GM19463 (cell line): ENCODE data around the gene NUDT21.
"Not testable (repeated sequence)": the region's sequence is repeated elsewhere in the genome, so short reads cannot be mapped to it uniquely, and the experiment has no call there.

Source experiments
- ATAC-seq: cut with Tn5 transposase; IDR thresholded peaks from one replicate; pipeline ENCODE4 v1.9.1; 2021; ENCODE audit warnings: mild to moderate bottlenecking, moderate library complexity; ENCODE audit not compliant: unreplicated experiment

Gene NUDT21

DNA sequence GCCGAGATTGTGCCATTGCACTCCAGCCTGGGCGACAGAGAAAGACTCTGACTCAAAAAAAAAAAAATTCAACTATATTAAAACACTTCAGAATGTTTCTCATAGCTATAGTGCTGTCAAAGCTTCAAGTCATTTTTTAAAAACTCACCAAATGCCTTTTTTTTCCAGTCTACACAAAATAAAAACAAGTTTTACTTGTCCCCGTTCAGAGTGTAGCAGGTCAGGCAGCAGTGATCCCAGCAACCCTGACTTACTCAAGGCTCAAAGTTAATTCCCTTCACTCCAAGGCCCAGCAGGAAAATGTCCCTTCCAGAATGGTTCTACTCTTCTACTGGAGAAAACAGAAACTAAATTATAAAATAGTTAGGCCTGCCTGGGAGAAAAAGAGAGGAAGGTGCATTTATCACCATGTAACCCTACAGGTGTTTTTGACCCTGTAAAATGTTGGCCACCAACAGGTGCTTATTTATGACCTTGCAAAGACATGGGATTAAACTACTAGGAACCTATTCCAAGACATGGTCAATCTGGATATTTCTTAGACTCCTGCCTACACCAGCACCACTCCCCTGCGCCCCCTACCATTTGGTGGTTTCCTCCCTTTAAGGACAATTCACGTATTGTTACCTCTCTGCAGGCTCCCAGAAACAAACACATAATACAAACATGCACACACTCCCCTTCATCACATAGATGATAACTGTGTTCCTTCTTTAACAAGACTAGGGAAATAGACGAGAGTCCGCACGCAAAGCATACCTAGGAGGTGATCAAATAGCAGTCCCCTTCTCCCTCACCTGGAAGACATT is 31.2 kb downstream of the NUDT21 start:
- no peak for ATAC-seq

DNA sequence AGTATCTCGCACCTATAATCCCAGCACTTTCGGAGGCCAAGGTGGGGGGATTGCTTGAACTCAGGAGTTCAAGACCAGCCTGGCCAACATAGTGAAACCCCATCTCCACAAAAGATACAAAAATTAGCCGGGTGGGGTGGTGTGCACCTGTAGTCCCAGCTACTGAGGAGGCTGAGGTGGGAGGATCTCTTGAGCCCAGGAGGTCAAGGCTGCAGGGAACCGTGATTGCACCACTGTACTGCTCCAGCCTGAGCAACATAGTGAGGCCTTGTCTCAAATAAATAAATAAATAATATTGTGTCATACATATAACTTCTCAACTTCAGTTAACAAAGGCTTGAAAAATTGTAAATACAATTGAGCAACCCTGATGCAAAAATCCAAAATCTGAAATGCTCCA is 34.0 kb downstream of the NUDT21 start:
- no peak for ATAC-seq

DNA sequence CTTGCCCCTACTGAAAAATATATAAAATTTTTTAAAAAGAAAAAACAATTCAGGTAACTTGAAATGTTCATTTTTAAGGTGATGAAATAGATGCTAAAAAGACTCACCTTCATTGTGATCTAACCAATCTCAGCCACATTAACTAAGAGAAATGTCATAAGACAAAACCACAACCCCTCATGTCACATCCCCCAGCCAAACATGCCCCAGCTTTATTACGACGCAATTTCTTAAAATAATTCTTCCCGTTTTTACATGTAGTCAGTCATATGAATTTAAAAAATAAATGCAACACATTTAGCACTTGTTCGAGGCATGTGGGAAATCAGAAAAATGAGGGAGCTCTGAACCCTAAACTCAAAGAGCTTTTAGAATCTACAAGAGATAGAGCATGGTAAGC is 35.3 kb downstream of the NUDT21 start:
- ATAC-seq: no peak

DNA sequence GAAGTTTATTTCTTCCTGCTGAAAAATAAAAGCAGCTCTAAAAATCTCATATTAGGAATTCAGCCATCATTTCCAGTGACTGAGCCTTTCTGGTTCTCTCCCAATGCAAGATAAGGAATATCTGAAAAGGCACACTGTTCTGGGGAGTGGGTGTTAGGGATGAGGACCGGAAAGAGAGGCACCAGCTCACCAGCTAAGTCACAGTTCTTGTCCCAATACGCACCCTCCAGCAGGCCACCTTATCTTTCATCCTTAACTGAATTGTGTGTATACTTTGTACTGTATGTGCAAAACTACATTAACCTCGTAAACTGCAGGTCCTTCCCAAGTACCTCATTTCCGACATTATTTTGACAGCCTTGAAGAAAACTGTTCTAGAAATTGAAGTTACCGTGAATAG is 36.8 kb downstream of the NUDT21 start:
- no peak for ATAC-seq

DNA sequence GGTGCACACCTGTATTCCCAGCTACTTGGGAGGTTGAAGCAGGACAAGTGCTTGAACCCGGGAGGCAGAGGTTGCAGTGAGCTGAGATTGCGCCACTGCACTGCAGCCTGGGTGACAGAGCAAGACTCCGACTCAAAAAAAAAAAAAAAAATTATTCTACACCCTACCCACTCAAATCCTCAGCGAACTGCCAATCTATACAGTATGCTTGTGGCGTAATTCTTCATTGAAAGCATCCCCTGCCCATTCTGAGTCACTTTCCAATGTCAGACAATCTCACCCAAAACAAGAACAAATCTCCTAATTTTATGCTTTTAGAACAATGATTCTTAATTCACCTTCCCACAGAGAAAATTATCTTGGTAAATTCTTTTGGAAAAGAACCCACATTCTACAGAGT is 37.8 kb downstream of the NUDT21 start:
- no peak for ATAC-seq

DNA sequence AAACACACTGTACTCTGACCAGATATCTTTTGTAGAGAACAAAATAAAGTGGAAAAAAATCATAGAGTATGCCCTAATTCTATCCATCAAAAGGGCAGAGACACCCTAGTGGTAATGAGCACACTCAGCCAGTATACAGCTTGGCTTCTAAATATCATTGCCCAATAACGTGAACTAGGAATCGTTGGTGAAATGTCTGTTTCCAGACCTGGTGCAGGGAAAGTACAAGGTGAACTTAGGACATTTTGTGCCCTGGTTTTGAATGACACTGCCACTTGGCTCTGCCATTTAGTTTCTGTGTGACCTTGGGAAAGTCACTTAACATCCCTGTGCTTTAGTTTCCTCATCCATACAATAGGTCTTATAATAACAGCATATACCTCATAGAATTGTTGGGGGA is 39.5 kb downstream of the NUDT21 start:
- ATAC-seq: no peak

DNA sequence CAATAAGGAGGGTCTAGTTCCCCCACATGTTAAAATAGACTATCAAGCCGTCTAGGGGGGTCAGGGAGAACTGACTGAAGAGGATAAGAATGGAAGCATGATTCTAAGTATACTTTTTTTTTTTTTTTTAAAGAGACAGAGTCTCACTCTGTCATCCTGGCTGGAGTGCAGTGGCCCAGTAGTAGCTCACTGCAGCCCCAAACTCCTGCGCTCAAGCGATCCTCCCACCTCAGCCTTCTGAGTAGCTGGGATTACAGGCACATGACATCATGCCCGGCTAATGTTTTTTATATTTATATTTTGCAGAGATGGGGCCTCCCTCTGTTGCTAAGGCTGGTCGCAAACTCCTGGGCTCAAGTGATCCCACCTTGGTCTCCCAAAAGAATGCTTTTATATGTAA is 40.0 kb downstream of the NUDT21 start:
- no peak for ATAC-seq

DNA sequence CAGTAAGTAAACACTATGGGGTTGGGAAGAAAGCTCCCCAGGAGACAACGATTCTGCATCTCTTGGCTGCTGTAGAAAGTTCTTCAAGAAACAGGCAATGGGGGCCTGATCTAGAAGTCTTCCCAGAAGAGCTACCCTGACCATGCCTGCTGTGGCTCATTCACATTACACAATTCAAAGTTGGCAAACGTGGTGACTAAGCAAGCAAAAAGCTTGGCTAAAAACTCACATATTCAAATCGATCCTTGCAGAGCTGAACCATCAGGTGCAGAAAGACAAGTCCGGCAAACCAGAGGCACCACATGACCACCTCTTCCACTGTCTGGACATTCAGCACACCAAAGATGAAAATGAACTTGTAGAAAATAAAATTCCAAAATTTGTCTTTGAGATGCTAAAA is 41.9 kb downstream of the NUDT21 start:
- no peak for ATAC-seq

DNA sequence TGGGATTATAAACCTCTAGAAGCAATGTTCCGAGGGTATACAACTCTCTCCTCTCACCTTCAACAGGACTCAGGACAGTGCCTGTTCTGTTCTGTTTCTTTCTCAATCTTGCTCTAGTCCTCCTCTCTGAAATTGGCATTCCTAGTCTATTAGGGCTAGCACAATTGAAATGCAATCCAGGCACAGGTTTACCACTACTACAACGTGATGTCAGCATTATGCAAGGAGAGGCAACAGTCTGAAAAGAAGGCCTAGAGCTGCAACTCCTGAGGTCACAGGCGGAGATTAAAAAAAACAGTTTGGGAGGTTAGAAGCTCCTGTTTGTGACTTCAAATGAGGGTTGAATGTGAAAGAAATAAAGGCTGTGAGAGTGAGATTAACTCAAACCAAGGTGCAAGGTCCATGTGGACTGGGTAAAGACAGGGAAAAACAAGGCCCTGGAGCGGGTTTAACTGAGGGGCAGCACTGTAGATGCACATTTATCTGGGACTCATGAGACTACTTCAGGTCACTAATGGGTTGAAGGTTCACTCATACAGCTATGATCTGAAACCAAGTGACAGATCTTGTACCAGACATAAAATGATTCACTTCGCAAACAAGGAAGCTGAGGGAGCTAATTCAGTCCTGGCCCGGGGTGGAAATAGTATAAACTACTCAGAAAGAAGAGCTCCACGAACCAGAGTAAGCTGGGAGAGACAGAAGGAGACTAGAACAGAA is 42.6 kb downstream of the NUDT21 start:
- ATAC-seq: no peak

DNA sequence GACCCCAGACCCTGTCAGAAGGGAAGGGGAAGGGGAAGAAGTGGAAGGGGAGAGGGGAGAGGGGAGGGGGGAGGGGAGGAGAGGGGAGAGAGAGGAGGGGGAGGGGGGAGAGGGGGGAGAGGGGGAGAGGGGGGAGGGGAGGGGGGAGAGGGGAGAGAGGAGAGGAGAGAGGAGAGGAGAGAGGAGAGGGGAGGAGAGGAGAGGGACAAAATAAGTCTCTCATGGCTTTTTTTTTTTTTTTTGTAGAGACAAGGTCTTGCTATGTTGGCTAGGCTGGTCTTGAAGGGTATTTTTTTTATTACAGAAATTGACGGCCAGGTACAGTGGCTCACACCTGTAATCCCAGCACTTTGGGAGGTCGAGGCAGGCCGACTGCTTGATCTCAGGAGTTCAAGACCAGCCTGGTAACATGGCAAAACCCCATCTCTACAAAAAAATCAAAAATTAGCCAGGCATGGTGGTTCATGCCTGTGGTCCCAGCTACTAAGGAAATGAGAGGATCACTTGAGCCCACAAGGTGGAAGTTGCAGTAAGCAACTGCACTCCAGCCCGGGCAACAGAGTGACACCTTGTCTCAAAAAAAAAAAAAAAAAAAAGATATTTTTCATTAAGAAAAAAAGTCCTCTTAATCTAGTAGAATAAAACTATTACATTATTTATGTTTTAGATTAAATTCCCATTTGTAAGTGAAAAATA is 45.0 kb downstream of the NUDT21 start:
- ATAC-seq: no peak

DNA sequence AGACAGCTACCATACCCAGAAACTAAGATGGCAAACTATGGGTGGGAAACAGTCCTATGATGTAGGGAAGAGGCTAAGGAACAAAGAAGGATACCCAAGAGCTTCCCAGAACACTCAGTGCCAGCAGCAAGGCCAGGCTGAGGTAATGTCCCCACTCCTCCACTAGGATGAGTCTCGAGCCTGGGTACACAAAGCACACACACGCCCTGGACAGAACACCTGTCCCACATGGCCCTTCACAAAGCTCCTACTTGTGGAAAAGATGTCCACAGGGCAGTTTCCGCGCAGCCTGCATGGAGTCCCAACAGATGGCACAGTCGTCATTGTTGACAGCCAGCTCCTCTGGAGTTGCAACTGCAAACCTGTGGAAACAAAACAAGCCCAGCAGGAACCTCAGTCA is 49.6 kb downstream of the NUDT21 start:
- ATAC-seq: peak; percentile 65

DNA sequence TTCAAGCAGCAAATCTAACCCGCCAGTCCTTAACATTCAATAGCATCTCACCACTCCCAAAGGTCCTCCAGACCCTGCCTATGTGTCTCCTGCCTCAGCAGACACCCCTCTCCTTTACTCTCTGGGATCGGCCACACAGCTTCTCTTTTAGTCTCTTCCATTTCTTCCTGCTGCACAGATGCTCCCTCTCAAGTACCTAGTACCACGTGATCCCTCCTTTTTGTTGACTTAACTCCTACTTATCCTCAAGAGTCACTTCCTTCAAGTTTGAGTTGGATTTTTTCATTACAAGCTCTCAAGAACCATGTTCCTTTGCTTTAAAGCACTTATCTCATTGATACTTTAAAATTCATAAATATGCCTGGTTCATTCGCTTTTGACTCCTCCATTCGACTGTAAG is 50.7 kb downstream of the NUDT21 start:
- no peak for ATAC-seq

DNA sequence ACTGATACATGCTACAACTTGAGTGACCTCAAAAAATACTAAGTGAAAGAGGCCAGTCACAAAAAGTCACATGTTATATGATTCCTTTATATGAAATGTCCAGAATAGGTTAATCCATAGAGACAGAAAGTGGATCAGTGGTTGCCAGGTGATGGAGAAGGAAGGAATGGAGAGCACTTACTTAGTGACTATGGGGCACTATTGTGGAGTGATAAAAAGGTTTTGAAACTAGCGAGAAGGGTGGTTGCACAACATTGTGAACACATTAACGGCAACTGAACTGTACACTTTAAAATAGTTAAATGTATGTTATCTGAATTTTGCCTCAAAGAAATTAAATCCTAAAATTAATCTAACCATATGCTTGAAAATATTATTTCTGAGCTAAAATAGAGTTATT is 51.6 kb downstream of the NUDT21 start:
- ATAC-seq: no peak

DNA sequence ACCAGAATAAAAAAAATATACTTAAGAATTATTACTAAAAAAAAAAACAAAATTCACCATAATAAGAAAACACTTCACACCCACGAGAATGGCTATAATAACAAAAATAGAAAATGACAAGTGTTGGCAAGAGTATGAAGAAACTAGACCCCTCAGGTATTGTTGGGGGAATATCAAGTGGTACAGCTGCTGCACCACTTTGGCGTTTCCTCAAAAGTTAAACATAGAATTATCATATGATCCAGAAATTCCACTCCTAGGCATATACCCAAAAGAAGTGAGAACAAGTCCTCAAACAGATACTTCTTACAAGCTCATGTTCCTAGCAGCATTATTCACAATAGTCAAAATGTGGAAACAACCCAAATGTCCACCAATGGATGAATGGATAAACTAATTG is 52.1 kb downstream of the NUDT21 start:
- ATAC-seq: no peak

DNA sequence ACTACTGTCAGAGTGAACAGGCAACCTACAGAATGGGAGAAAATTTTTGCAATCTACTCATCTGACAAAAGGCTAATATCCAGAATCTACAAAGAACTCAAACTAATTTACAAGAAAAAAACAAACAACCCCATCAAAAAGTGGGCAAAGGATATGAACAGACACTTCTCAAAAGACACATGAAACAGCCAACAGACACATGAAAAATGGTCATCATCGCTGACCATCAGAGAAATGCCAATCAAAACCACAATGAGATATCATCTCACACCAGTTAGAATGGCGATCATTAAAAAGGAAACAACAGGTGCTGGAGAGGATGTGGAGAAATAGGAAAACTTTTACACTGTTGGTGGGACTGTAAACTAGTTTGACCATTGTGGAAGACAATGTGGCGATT is 54.4 kb downstream of the NUDT21 start:
- not testable (repeated sequence) for ATAC-seq

DNA sequence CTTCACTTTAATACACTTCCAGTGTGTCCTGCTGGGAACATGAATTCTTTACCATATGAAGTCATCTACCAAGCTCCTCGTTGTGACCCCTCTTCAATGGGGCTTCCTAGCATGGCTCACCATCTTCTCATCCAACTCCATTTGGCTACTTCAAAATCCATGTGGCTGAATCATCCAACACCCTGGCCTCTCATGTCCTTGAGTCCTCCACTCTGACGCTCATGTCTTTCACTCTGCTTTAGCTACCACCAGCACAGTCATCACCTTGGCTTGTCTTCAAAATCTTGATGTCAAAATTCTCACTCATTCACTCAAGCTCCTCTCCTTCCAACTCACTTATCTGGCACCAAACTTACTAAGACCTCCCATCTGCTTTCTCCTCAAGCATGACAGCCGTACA is 61.6 kb downstream of the NUDT21 start:
- ATAC-seq: no peak

DNA sequence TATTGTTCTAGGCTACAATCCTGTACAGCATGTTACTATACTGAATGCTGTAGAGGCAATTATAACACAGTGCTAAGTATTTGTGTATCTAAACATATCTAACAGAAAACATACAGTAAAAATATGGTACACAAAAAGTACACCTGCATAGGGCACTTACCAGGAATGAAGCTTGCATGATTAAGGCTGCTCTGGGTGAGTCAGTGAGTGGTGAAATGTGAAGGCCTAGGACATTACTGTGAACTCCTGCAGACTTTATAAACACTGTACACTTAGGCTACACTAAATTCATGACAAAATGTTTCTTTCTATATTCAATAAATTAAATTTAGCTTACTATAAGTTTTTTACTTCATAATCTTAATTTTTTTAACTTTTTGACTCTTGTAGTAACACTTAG is 62.9 kb downstream of the NUDT21 start:
- no peak for ATAC-seq

DNA sequence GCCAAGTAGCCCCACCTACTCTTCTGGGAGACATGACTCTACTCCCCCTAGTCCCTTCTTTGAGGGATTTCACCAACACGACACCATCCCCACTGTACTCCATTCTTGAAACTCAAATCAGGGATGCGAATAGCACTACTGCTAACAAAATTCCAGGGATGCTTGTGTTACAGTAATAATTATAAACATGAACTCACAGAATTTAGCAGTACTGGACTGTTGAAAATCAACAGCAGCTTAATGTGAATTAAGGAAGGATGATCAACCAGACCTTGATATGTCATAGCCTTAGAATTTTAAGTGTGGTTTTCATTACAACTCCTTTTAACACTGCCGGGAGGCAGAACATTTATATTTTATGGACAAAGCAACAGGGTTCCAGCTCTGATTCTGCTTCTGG is 63.7 kb downstream of the NUDT21 start:
- ATAC-seq: no peak

DNA sequence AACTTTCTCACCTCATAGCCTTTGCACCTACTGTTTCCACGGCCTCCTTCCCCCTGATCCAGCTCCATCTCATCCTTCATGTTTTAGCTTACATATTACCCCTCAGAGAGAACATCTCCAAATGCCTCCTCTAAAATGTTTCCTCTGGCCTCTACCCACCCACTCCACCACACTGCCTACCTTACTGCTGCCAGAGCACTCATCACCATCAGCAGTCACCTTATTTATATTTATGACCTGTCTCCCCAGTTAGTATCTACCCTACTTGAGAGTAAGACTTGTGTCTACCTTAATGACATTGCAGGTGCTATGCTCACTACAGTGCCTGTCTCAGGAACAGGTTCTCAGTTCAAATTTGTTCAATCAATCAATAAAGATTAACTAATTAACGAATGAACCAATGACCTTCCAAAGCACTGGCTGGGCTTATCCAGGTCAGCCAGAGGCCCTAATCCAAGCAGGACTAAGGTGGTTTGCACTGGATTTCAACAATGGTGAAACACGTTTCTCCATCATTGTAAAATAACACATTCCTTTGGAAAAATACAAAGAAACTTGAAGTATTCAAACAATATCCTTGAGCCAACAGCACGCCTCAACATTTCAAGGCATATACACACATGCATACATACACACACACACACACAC is 66.9 kb downstream of the NUDT21 start:
- ATAC-seq: no peak

DNA sequence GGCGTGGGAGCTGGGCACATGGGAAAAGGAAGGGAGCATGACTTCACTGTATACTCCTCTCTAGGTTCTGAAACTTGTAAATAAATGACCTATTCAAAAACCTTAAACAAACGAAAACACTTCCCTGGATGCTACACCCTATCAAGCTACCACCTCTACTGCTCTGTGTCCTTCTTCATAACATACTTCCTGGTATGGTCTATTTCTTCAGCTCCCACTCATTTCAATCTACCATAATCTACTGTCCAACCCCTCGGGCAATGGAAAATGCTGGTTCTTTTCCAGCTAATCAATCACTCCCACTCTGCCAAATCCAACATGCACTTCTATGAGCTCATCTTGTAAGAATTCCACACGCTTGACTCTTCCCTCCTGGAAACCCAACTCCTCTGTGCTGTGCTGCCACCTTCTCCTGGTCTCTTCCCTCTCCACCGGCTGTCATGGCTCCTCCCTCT is 68.2 kb downstream of the NUDT21 start:
- no peak for ATAC-seq

DNA sequence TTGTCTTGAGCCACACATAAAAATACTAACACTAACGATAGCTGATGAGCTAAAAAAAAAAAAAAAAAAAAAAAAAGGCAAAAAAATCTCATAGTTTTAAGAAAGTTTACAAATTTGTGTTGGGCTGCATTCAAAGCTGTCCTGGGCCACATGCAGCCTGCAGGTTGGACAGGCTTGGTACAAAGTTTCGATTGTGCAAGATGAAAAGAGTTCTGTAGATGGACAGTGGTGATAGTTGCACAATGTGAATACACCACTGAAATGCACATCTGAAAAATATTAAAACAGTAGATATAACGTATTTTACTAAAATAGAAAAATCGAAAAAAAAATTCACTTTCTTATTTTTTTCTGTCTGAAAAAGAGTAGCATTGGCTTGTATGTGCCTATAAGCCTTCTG is 68.7 kb downstream of the NUDT21 start:
- no peak for ATAC-seq
